GM18867 (cell line): ENCODE data around the gene SF1.
"Not testable (repeated sequence)": the region's sequence is repeated elsewhere in the genome, so short reads cannot be mapped to it uniquely, and the experiment has no call there.

ENCODE experiments used
- ATAC-seq: cut with Tn5 transposase; IDR thresholded peaks from one replicate; pipeline ENCODE4 v1.9.1; 2021; ENCODE audit warnings: mild to moderate bottlenecking, moderate library complexity; ENCODE audit not compliant: unreplicated experiment

Gene SF1, protein sequence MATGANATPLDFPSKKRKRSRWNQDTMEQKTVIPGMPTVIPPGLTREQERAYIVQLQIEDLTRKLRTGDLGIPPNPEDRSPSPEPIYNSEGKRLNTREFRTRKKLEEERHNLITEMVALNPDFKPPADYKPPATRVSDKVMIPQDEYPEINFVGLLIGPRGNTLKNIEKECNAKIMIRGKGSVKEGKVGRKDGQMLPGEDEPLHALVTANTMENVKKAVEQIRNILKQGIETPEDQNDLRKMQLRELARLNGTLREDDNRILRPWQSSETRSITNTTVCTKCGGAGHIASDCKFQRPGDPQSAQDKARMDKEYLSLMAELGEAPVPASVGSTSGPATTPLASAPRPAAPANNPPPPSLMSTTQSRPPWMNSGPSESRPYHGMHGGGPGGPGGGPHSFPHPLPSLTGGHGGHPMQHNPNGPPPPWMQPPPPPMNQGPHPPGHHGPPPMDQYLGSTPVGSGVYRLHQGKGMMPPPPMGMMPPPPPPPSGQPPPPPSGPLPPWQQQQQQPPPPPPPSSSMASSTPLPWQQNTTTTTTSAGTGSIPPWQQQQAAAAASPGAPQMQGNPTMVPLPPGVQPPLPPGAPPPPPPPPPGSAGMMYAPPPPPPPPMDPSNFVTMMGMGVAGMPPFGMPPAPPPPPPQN

DNA sequence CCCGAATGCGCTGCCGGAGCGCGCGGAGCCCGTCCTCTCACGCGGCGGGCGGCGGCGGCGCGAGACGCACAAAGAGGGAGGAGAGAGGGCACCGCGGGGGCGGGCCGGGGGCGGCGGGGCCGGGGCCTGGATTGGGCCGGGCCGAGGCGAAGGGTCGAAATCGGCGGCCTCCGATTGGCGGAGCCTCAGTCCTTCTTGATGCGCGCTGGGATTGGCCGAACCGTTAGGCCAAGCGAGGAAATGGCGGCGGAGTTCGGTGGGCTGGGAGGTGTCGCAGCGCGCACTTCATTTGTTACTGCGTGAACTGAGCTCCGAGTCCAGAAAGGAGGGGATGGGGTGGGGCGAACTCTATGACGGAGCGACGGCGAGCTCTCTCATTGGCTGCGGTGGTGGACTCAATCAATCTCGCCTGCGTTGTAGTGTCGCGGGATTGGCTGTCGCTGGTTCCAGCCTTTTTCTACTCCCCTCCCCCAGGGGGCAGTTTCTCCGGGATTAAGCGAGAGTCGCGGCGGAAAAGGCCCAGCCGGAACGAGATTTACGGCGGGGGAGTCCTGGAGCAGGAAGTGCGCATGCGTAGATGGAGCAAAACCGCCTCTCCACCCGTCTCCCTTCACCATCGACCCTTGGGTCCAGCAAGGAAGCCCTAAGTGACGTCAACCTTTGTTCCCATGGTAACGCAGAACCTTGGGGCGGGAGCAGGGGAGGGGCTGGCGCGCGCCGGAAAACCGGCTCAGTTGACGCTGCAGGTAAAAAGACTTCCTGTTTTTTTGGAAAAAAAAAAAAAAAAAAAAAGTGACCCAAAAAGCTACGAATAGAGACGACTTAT, at the start of gene SF1:
TSS of gene SF1 (minus strand) at position 70 of the 826 bp plus-strand sequence. CDS start 150 bp downstream, outside the sequence.
- peak; percentile 81 for ATAC-seq

DNA sequence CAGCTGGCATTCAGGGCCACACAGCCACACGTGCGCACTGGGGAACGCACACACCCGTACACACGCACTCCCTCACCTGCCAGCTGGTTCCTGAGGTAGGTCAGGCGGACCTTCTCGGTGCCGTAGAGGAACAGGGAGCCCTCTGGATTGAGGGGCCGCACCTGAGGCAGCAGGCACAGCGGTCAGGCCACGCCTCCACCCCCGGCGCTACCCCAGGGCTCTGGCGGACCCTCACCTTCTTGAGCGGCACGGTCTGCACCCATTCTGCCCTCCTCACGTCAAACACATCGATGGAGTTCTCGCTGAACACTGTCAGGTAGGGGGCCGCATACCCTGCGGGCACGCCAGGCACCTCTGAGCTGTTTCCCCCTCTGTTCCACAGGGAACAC, 49.1 kb upstream of the SF1 start:
- ATAC-seq, result no peak

DNA sequence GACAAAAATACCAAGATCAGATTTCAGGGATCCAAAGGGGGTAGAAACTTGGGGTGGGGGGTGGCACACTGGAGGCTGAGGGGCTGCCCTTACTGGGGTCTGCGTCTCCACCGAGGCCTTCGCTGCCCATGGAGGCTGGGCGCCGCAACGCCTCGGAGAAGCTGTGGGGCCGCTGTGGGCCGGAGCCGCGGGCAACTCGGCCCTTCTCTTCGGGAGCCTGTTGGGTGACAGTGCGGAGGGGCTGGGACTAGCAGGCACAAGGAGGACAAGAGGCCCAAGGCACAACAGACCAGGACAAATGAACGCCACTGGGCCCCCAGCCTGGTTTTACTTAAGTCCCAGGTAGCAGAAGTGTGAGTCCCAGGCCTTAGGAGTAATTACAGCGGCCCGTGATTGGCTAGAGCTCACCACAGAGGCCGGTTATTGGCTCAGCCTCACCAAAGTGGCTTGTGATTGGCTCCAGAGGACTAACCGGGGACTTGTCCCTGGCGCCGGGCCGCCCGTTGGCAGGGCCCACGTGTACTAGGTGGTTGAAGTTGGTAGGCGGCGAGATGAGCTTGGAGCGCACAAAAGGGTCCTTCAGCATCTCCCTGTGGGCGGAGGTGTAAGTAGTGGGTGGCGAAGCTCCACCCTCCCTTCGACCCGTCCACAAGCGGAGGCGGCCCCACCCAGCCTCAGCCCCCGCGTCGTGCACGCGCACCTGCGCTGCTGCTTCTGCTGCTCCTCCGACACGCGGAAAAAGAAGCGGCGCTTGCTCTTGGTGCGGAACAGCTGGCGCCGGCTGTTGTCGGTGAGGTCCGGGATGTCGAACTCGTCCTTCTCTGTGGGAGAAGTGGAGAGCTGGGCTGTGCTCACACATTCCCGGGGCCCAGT, 48.5 kb upstream of the SF1 start:
- no peak for ATAC-seq

DNA sequence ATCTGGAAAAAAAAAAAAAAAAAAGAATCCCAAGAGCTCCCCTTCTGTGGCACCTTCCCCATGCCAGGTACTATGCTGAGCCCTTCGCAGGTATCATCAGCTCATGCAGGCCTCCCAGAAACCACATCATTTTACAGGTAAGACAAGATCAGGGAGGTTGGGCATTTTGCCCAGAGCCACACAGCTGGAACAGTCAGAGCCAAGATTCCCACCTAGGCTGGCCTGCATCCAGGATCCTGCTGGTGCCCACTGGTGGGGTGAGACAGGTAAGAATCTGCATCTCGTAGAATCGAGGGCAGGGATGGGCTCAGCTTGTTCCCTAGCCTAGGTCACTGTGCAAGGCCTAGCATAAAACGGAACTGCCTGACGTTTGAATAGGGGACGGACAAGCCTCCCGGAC, 47.7 kb upstream of the SF1 start:
- no peak for ATAC-seq

DNA sequence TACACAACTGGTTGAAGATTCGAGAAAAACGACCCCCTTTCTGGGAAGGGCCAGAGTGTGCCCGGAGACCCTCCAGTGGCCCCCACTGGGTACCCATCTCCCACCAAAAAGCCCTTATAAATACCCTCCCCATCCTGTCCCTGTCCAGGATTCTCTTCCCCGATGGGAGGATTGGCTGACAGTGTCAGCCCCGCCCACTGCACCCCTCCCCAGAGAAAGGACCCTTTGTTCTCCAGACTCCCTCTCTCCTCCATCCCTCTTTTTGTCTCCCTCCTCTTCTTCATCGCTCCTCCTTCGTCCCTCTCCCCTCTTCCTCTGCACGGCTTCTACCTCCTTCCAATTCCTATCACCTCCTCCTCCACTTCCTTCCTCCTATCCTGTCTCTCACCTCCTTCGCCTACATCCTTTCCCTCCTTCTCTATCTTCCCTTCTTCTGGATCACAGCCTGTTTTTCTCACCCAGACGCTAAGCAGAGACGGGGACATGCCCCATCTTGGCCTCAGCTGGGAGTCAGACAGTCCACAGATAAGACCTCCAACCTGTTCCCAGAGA, 45.3 kb upstream of the SF1 start:
- ATAC-seq, result no peak

DNA sequence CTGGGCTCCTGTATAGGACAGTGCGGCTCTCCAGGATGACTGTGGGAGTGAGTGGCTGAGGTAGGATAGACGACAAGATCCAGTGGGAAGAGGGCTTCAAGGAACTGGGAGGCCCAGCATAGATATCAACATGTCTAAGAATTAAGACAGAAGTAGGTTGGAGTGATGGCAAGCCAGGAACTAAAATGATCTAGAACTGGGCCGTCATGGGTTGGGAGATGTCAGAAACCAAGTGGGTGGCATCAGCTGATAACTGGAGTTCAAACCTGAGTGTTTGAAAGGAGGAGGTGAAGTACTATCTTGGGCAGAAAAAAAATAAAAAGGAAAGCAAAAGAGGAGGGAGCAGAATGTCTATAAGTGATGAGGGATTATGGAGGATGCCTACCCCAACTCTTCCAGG, 39.1 kb upstream of the SF1 start:
- no peak for ATAC-seq

DNA sequence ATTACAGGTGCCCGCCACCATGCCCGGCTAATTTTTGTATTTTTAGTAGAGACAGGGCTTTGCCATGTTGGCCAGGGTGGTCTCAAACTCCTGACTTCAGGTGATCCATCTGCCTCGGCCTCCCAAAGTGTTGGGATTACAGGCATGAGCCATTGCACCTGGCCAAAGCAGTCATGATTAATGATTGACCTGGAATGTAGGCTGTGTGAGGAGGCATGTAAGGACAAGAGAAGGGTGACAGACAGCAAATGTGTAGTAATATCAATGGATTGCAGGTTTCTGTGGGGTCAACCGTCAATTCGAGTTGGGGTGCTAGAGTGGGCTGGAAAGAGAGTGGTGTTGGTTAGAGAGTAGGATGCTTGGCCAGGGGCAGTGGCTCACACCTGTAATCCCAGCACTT, 37.1 kb upstream of the SF1 start:
- ATAC-seq, result not testable (repeated sequence)

DNA sequence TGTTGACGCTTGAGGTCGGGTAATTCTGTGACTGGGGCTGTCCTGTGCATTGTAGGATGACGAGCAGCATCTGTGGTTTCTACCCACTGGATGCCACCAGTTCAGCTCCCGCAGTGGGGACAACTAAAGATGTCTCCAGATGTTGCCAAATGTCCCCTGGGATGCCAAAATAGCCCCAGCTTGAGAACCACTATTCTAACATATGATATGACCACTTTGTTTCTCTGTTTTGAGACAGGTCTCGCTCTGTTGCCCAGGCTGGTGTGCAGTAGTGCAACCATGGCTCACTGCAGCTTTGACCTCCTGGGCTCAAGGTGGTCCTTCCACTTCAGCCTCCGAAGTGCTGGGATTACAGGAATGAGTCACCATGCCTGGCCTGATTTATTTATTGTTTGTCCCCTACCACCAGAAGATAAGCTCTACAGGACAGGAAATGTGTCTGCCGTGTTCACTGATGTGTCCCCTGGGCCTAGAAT, 36.4 kb upstream of the SF1 start:
- peak; percentile 54 for ATAC-seq

DNA sequence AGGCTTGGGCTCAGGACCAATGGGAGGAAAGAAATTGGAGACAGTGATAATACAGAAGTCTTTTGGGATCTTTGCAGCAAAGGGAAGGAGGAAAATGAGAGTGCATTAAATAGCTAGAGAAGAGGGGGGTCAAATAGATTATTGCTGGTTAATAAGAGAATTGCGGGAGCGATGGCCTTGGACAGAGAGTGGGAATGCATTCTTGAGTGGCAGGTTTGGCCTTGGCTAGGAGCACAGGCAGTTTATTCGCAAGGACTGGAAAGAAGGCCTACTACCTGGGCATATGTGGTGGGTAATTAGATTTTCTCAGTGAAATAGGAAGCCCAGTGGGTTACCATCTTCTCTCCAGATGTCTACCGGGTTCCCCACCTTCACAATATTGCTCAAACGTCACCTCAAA, 35.5 kb upstream of the SF1 start:
- ATAC-seq, result no peak

DNA sequence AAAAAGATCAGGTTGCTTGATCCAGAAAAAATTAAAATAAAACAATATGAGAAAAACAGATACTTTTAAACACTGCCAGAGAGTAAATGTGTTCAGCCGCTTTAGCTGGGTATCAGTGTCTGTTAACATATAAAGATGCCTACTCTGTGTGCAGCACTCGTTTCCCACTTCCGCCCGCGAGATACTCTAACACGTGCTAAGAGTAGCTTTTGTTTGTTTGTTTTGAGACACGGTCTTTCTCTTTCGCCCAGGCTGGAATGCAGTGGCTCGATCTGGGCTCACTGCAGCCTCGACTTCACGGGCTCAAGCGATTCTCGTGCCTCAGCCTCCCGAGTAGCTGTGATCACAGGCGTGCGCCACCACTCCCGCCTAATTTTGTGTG, 32.5 kb upstream of the SF1 start:
- ATAC-seq, result no peak

DNA sequence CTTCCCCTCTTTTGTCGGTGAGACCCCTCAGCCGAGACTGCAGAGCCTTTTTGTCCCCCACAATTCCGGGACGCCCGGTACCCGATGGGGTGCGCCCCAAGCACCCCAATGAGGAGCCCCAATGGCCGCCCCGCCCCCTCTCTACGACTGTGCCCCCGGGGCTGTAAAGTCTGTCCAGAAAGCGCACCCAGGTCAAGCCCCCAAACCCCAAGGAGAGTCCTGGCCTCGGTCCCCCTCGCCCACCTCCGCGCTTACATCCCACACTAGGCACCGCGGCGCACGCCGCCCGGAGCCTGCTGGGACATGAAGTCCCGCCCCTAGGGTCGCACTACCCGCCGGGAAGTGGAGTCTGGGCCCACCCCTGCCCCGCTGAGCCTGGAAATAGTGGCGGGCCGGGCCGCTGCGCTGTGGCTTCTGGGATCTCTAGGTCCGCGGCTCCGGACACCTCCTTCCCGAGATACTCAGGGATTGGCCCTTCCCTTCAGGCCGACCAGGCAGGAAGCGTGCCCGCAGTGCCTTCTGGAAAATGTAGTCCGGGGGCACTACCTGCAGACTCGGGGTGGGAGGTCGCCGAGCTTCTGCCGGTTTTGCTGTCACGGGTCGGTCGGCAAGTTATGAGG, 32.0 kb upstream of the SF1 start, which contains the start of gene MEN1:
TSS of gene MEN1 (minus strand) at position 281 of the 620 bp plus-strand sequence. CDS start 442 bp downstream, outside the sequence.
- peak; percentile 60 for ATAC-seq

DNA sequence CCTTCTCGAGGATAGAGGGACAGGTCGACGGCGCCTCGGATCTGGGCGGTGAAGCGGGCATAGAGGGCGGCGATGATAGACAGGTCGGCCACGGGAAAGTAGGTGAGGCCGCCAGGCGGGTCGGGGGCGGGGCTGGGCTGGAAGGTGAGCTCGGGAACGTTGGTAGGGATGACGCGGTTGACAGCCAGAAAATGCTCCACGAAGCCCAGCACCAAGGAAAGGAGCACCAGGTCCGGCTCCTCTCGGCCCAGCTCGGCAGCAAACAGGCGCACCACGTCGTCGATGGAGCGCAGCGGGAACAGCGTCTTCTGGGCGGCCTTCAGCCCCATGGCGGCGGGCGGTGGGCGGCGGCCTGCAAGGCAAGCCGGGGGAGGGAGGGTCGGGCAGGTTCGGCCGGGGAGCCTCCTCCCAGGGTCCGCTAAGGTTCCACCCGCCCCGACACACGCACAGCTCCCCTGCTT, 31.5 kb upstream of the SF1 start:
- peak; percentile 7 for ATAC-seq

DNA sequence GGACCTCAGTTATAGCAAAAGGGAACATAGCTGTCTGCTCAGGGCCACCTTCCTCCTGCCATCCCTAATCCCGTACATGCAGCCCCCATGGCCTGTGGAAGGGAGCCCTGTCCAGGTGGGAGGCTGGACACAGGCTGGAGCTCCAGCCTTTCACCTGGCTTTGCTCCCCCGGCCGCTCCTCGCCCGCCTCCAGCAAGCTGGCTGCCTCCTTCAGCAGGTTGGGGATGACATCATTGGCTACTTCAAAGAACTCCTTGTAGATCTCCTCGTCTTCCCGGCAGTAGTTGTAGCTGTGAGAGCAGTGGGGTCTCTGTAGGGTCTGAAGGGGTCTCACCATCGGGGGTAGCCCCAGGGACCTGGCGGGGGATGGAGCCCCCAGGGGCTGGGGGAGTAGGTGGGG, 27.1 kb upstream of the SF1 start:
- ATAC-seq, result no peak

DNA sequence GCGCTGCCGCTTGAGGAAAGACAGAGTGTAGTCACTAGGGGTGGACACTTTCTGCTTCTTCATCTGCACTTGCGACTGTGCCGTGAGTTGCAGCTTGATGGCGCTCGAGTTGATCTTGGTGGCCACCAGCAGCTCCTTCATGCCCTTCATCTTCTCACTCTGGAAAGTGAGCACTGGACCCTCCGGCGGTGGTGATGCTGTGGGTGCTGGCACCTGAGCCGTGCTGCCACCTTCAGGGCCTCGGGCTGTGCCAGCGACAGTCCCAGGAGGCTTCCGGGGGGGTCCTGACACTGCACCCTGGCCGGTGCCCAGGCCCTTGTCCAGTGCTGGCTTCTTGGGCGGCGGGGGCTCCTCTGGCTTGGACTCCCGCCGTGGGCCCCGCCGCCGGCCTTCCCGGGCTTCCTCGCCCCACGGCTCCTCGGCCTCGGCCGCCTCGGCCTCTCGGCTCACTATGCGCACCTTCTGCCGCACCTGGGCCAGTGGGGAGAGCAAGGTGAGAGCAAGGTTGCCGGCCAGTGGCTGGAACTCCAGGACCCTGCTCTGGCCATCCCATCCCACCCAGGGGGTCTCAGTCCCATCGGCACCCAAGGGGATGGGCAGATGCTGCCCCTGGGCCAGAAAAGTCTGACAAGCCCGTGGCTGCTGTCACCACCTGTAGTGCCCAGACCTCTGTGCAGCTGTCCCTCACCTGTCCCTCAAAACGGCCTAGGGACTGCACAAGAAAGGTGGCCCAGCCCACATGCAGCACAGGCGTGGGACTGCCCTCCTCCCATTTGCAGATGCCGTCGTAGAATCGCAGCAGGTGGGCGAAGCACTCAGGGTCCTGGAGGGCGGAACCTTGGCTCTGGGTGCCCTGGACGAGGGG, 26.2 kb upstream of the SF1 start:
- ATAC-seq, result no peak

DNA sequence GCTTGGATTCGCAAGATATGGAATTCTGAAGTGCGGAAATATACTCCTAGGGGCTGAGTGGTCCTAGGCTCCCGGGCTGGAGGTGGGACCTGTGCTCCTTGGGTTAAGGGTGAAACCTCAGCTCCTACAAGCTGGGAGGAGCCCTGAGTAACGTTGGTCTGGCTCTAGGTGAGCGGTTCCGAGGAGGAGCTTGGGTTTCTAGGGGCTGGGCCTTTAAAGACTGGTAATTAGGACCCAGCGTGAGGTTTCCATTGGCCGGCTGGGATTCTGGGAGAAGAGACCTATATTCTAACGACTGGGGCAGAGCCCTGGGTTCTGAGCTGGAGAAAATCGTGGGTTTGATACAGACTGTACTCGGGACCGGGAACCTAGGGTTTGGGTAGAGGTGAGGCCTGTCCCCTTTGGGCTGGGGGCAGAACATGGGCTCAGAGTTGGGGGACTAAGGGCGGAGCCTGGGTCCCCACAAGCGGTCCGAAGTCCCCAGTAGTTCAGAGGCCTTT, 25.6 kb upstream of the SF1 start:
- no peak for ATAC-seq

DNA sequence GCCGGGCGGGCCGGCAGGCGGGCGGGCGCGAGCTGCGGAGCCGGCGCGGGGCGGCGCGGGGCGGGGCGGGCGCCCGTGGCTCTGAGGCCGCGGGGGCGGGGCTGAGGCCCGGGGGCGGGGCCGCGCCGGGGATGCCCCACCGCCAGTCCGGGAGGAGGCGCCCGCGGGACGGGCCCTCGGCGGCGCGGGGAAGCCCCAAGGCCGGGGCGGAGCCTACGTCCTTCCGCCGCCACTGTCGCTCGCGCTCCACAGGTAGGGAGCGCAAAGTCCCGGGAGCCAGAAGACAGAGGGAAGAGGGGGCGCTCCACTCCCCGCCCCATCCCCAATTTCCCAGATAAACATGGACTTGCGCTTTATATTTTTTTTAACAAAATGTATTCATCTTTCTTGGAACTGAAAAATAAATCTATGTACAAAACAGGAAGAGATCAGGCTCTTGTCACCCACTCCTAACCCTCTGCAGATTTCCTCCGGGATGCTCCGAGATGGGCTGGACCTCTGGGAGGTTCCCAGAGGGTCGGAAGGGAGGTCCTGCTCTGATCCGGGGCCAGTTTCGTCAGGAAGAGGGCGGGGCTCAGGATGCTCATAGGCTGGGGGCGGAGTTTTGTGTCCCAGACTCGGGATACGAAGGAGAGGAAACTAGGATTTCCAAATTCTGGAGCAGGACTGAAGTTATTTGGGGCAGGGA, 25.0 kb upstream of the SF1 start, which contains the start of gene MAP4K2:
TSS of gene MAP4K2 (minus strand) at position 57 of the 688 bp plus-strand sequence. CDS start 65 bp downstream, outside the sequence.
- peak; percentile 64 for ATAC-seq

DNA sequence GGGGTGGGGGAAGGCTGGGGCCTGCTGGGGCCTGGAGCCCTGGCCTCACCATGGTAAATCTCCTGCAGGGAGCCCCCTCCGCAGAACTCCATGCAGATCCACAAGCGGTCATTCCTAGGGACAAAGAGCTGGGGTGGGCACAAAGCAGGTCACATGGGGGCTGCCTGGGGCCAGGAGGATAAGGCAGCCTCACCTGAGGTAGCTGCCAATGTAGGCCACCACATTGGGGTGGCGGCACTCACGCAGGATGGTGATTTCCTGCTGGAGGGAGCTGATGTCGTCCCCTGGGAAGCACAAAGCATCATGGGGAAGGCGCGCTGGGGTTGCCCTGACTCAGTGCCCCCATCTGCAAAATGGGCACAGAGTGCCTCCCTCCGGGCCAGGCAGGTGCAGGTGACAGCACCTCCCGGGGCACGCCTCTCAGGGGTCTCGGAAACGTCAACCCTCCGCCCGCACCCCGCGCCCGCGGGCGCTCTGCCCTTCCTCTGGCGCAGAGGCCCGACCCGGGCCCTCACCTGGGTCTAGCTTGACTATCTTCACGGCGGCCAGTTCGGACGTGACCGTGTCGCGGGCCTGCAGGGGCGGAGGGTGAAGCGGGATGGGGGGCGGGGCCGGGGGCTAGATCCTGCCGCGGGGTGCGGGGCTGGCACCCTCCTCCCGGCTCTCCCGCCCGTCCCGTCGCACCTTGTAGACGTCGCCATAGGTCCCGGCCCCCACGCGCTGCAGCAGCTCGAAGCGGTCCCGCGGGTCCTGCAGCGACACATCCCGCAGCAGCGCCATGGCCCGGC, 24.2 kb upstream of the SF1 start:
- ATAC-seq, result peak; percentile 21
